Mesenchymal stem cell (in vitro differentiated cells and primary cell): ENCODE data around the gene PTPRN2.

ENCODE experiments used
- DNase-seq: peaks from one replicate; pipeline ENCODE4 v3.0.0-alpha.2; 2013
- H2AFZ ChIP-seq: one replicate; pipeline ENCODE4 v1.6.1; 2013; ENCODE audit warnings: low read depth, mild to moderate bottlenecking, control low read depth, inconsistent platforms, low read length, moderate library complexity
- H2AK5ac ChIP-seq: 2 replicates; pipeline ENCODE4 v1.6.1; 2013; ENCODE audit warnings: low read length, moderate library complexity, mild to moderate bottlenecking, inconsistent platforms; ENCODE audit not compliant: severe bottlenecking
- H2BK120ac ChIP-seq: one replicate; pipeline ENCODE4 v1.6.1; 2013; ENCODE audit warnings: low read depth, mild to moderate bottlenecking, inconsistent platforms, low read length, moderate library complexity
- H2BK12ac ChIP-seq, 2 experiments: one replicate each; pipeline ENCODE4 v1.6.1; 2013; ENCODE audit warnings: inconsistent platforms in 2 of 2, low read length in 2 of 2, mild to moderate bottlenecking in 2 of 2, moderate library complexity in 2 of 2, control low read depth in 1 of 2
- H2BK15ac ChIP-seq: one replicate; pipeline ENCODE4 v1.6.1; 2013; ENCODE audit warnings: mild to moderate bottlenecking, low read depth, inconsistent platforms; ENCODE audit not compliant: poor library complexity, severe bottlenecking
- H2BK5ac ChIP-seq: 2 replicates; pipeline ENCODE4 v1.6.1; 2013; ENCODE audit warnings: low read depth, mild to moderate bottlenecking, low read length, control low read depth, inconsistent platforms; ENCODE audit not compliant: poor library complexity, severe bottlenecking
- H3K14ac ChIP-seq, 2 experiments: one replicate each; pipeline ENCODE4 v1.6.1; 2013; ENCODE audit warnings: inconsistent platforms in 2 of 2, low read length in 2 of 2, control low read depth in 1 of 2, mild to moderate bottlenecking in 1 of 2, moderate library complexity in 1 of 2
- H3K18ac ChIP-seq, 2 experiments: one replicate each; pipeline ENCODE4 v1.6.1; 2013; ENCODE audit warnings: inconsistent platforms in 2 of 2, low read length in 2 of 2, control low read depth in 1 of 2, low read depth in 1 of 2, mild to moderate bottlenecking in 1 of 2
- H3K23ac ChIP-seq, 2 experiments: one replicate each; pipeline ENCODE4 v1.6.1; 2013; ENCODE audit warnings: inconsistent platforms in 2 of 2, low read length in 2 of 2, mild to moderate bottlenecking in 2 of 2, moderate library complexity in 2 of 2, control low read depth in 1 of 2
- H3K27ac ChIP-seq: 2 replicates; pipeline ENCODE4 v1.5.1; 2013; ENCODE audit warnings: mild to moderate bottlenecking, moderate library complexity, low read length, control low read depth, inconsistent platforms; ENCODE audit not compliant: poor library complexity, severe bottlenecking
- H3K27me3 ChIP-seq, 2 experiments: 2 replicates each; pipeline versions ENCODE4 v1.6.1 to v1.7.0; 2013; ENCODE audit warnings: low read length in 2 of 2, mild to moderate bottlenecking in 2 of 2, moderate library complexity in 2 of 2, control low read depth in 1 of 2, inconsistent platforms in 1 of 2; ENCODE audit not compliant: control insufficient read depth in 1 of 2, insufficient read depth in 1 of 2
- H3K36me3 ChIP-seq, 2 experiments: 2 replicates each; pipeline versions ENCODE4 v1.6.1 to v1.7.0; 2013; ENCODE audit warnings: low read length in 2 of 2, control low read depth in 1 of 2, inconsistent platforms in 1 of 2, low read depth in 1 of 2, mild to moderate bottlenecking in 1 of 2; ENCODE audit not compliant: insufficient read depth in 2 of 2, control insufficient read depth in 1 of 2
- H3K4ac ChIP-seq, 2 experiments: one replicate each; pipeline ENCODE4 v1.6.1; 2013; ENCODE audit warnings: inconsistent platforms in 2 of 2, low read length in 2 of 2, mild to moderate bottlenecking in 2 of 2, moderate library complexity in 2 of 2, control low read depth in 1 of 2, low read depth in 1 of 2
- H3K4me1 ChIP-seq: 2 replicates; pipeline ENCODE4 v1.6.1; 2013; ENCODE audit warnings: low read depth, low read length, control low read depth; ENCODE audit not compliant: control insufficient read depth, insufficient read depth
- H3K4me2 ChIP-seq: 2 replicates; pipeline ENCODE4 v1.6.1; 2013; ENCODE audit warnings: low read length, mild to moderate bottlenecking, inconsistent platforms; ENCODE audit not compliant: poor library complexity, severe bottlenecking
- H3K4me3 ChIP-seq, 2 experiments: 2 replicates each; pipeline versions ENCODE4 v1.5.1 to v1.7.0; 2013; ENCODE audit warnings: low read length in 2 of 2, mild to moderate bottlenecking in 2 of 2, control low read depth in 1 of 2, low read depth in 1 of 2; ENCODE audit not compliant: insufficient read depth in 1 of 2
- H3K79me1 ChIP-seq: replicated peaks from 2 replicates; pipeline ENCODE4 v1.6.1; 2013; ENCODE audit warnings: mild to moderate bottlenecking, control low read depth, low read length, inconsistent platforms; ENCODE audit not compliant: poor library complexity, severe bottlenecking
- H3K9ac ChIP-seq: 2 replicates; pipeline ENCODE4 v1.7.0; 2013; ENCODE audit warnings: mild to moderate bottlenecking, low read length, moderate library complexity
- H3K9me3 ChIP-seq: 2 replicates; pipeline ENCODE4 v1.7.0; 2013; ENCODE audit warnings: mild to moderate bottlenecking, low read length; ENCODE audit not compliant: control insufficient read depth
- H4K8ac ChIP-seq: one replicate; pipeline ENCODE4 v1.6.1; 2013; ENCODE audit warnings: inconsistent platforms, mild to moderate bottlenecking, low read length, moderate library complexity
- H4K91ac ChIP-seq: one replicate; pipeline ENCODE4 v1.6.1; 2013; ENCODE audit warnings: mild to moderate bottlenecking, low read length, inconsistent platforms
- WGBS: methylation state at CpG from one replicate; pipeline ENCODE4 v1.1.7; 2013; ENCODE audit warnings: mixed read lengths; 5-methylcytosine and 5-hydroxymethylcytosine counted together

Gene PTPRN2

GRCh38 chr7:158076215-158076614, 511.4 kb downstream of the PTPRN2 start:
- no peak overlapping the region for H2AFZ ChIP-seq
- no peaks in the 10 kb centered on the region for H3K36me3 ChIP-seq
- H3K4me2 ChIP-seq, result no peak overlapping the region
- WGBS, result 84% methylated on average over 10 of the region's 11 CpGs
- H3K23ac ChIP-seq, result no peak overlapping the region
- H3K9me3 ChIP-seq, result peaks cover 4% of the 10 kb centered on the region
- no peak overlapping the region for H3K14ac ChIP-seq
- no peak overlapping the region for H2BK5ac ChIP-seq
- H3K18ac ChIP-seq, result no peak overlapping the region
- no peaks in the 10 kb centered on the region for H3K4me1 ChIP-seq
- no peak overlapping the region for H2BK12ac ChIP-seq
- H3K4me3 ChIP-seq, result no peak overlapping the region
- H2BK120ac ChIP-seq, result no peak overlapping the region
- H2AK5ac ChIP-seq, result no peak overlapping the region
- H3K27me3 ChIP-seq, result no peaks in the 10 kb centered on the region
- H4K8ac ChIP-seq, result no peak overlapping the region
- no peak overlapping the region for H3K4ac ChIP-seq
- H3K9ac ChIP-seq, result no peak overlapping the region
- no peak for DNase-seq
- H3K79me1 ChIP-seq, result no peaks in the 10 kb centered on the region
- H2BK15ac ChIP-seq, result no peak overlapping the region
- H4K91ac ChIP-seq, result no peak overlapping the region
- no peak overlapping the region for H3K27ac ChIP-seq

- Histone ChIP-seq H2AFZ (no peak overlapping the region), H3K27ac (no peak overlapping the region), H3K4ac (no peak overlapping the region), H2BK12ac (no peak overlapping the region), H3K27me3 (no peaks in the 10 kb centered on the region), H3K23ac (no peak overlapping the region), H3K4me1 (no peaks in the 10 kb centered on the region), H3K18ac (no peak overlapping the region), H3K36me3 (no peaks in the 10 kb centered on the region), H3K9ac (no peak overlapping the region), H3K4me2 (no peak overlapping the region), H4K8ac (no peak overlapping the region), H2BK5ac (no peak overlapping the region), H3K14ac (no peak overlapping the region), H2BK120ac (no peak overlapping the region), H3K9me3 (peaks cover 4% of the 10 kb centered on the region), H3K4me3 (no peak overlapping the region), H2AK5ac (no peak overlapping the region), H4K91ac (no peak overlapping the region), H2BK15ac (no peak overlapping the region), H3K79me1 (no peaks in the 10 kb centered on the region)
- DNase-seq, result no peak
- 80% methylated on average over 17 of the region's 17 CpGs for WGBS
Observed at GRCh38 chr7:158075633-158076001, 512.0 kb downstream of the PTPRN2 start.

GRCh38 chr7:158074896-158075632, 512.6 kb downstream of the PTPRN2 start:
- DNase-seq, result no peak
- Histone ChIP-seq H3K18ac (no peak overlapping the region), H3K4me3 (no peak overlapping the region), H3K79me1 (no peaks in the 10 kb centered on the region), H2BK12ac (no peak overlapping the region), H4K91ac (no peak overlapping the region), H3K14ac (no peak overlapping the region), H2BK5ac (no peak overlapping the region), H3K4me2 (no peak overlapping the region), H2BK120ac (no peak overlapping the region), H4K8ac (no peak overlapping the region), H3K27ac (no peak overlapping the region), H2AK5ac (no peak overlapping the region), H3K36me3 (no peaks in the 10 kb centered on the region), H2BK15ac (no peak overlapping the region), H3K9ac (no peak overlapping the region), H3K4me1 (no peaks in the 10 kb centered on the region), H2AFZ (no peak overlapping the region), H3K27me3 (no peaks in the 10 kb centered on the region), H3K9me3 (peaks cover 4% of the 10 kb centered on the region), H3K4ac (no peak overlapping the region), H3K23ac (no peak overlapping the region)
- 89% methylated on average over 29 of the region's 29 CpGs for WGBS

- no peak overlapping the region for H3K27ac ChIP-seq
- no peaks in the 10 kb centered on the region for H3K36me3 ChIP-seq
- 80% methylated on average over 34 of the region's 35 CpGs for WGBS
- H3K14ac ChIP-seq, result no peak overlapping the region
- DNase-seq, result no peak
- H2AK5ac ChIP-seq, result no peak overlapping the region
- no peak overlapping the region for H2BK15ac ChIP-seq
- no peak overlapping the region for H3K4ac ChIP-seq
- H3K18ac ChIP-seq, result no peak overlapping the region
- no peaks in the 10 kb centered on the region for H3K27me3 ChIP-seq
- no peak overlapping the region for H2BK12ac ChIP-seq
- no peak overlapping the region for H3K4me3 ChIP-seq
- H3K4me1 ChIP-seq, result no peaks in the 10 kb centered on the region
- peaks cover 3% of the 10 kb centered on the region for H3K9me3 ChIP-seq
- no peak overlapping the region for H4K91ac ChIP-seq
- no peak overlapping the region for H2BK5ac ChIP-seq
- no peak overlapping the region for H2BK120ac ChIP-seq
- H3K9ac ChIP-seq, result no peak overlapping the region
- no peak overlapping the region for H2AFZ ChIP-seq
- no peaks in the 10 kb centered on the region for H3K79me1 ChIP-seq
- H3K23ac ChIP-seq, result no peak overlapping the region
- H3K4me2 ChIP-seq, result no peak overlapping the region
- no peak overlapping the region for H4K8ac ChIP-seq
Observed at GRCh38 chr7:158073845-158074840, 513.5 kb downstream of the PTPRN2 start.
